HepG2 (cell line): ENCODE measurements around the gene TMCC2. TPM values are rescaled to one million over a fixed set of nuclear protein-coding genes. Genes with fewer than 3 reads are reported as not detected.

ENCODE experiments used
- ATF6 ChIP-seq: sonication (generic); formaldehyde crosslinking; conservative IDR thresholded peaks from 2 replicates; pipeline ENCODE4 v1.4.0; 2020; ENCODE audit warnings: missing genetic modification reagents
- BCL3 ChIP-seq: sonication (generic); formaldehyde crosslinking; IDR thresholded peaks from 2 replicates; pipeline ENCODE4 v1.5.1; 2020; ENCODE audit warnings: mild to moderate bottlenecking, missing genetic modification reagents, moderate library complexity
- CREM ChIP-seq, 2 experiments: sonication (generic) in 1 of 2; formaldehyde crosslinking in 1 of 2; IDR thresholded peaks; 2 replicates each; pipeline versions ENCODE4 v1.4.0 to v1.6.1; 2016 to 2020; ENCODE audit warnings: antibody characterized with exemption in 1 of 2, mild to moderate bottlenecking in 1 of 2, missing genetic modification reagents in 1 of 2
- DNMT1 ChIP-seq: sonication (generic); formaldehyde crosslinking; IDR thresholded peaks from 2 replicates; pipeline ENCODE4 v1.5.1; 2020; ENCODE audit warnings: mild to moderate bottlenecking, missing genetic modification reagents
- ESRRA ChIP-seq: sonication (generic); formaldehyde crosslinking; IDR thresholded peaks from 2 replicates; pipeline ENCODE4 v1.5.1; 2020; ENCODE audit warnings: mild to moderate bottlenecking, low read depth, missing genetic modification reagents
- FOXP1 ChIP-seq, 2 experiments: fragments of 450-650 bp in 1 of 2; IDR thresholded peaks; 2 replicates each; pipeline ENCODE4 v1.6.1; 2017 to 2018; ENCODE audit warnings: antibody characterized with exemption in 1 of 2
- GABPB1 ChIP-seq: IDR thresholded peaks from 2 replicates; pipeline ENCODE4 v1.6.1; 2016; ENCODE audit warnings: mild to moderate bottlenecking, missing genetic modification reagents, moderate library complexity, missing compliant biosample characterization
- HHEX ChIP-seq: IDR thresholded peaks from 2 replicates; pipeline ENCODE4 v1.6.1; 2016; ENCODE audit warnings: control low read depth
- HNRNPUL1 ChIP-seq: fragments of 200-400 bp; formaldehyde crosslinking; IDR thresholded peaks from 2 replicates; pipeline ENCODE4 v1.6.1; 2017; ENCODE audit warnings: low read depth, mild to moderate bottlenecking, low read length, moderate library complexity
- MBD4 ChIP-seq: IDR thresholded peaks from 2 replicates; pipeline ENCODE4 v1.6.1; 2012; ENCODE audit warnings: low read length, inconsistent platforms, borderline replicate concordance
- NKX3-1 ChIP-seq: sonication (generic); formaldehyde crosslinking; IDR thresholded peaks from 2 replicates; pipeline ENCODE4 v1.5.0; 2020; ENCODE audit warnings: missing genetic modification reagents
- RARA ChIP-seq: IDR thresholded peaks from 2 replicates; pipeline ENCODE4 v1.6.1; 2016; ENCODE audit warnings: missing genetic modification reagents, missing compliant biosample characterization
- SAP130 ChIP-seq: IDR thresholded peaks from 2 replicates; pipeline ENCODE4 v1.6.1; 2016; ENCODE audit warnings: low read depth
- TBX3 ChIP-seq: fragments of 450-650 bp; IDR thresholded peaks from 2 replicates; pipeline ENCODE4 v1.6.1; 2017; ENCODE audit warnings: antibody characterized with exemption, mild to moderate bottlenecking, inconsistent platforms, borderline replicate concordance
- ZC3H13 ChIP-seq: sonication (generic); formaldehyde crosslinking; IDR thresholded peaks from 2 replicates; pipeline ENCODE4 v1.8.1; 2023; ENCODE audit warnings: mild to moderate bottlenecking, missing genetic modification reagents, moderate library complexity
- ZNF101 ChIP-seq: sonication (generic); formaldehyde crosslinking; IDR thresholded peaks from 2 replicates; pipeline ENCODE4 v1.4.0; 2020; ENCODE audit warnings: mild to moderate bottlenecking, low read depth, missing genetic modification reagents, borderline replicate concordance
- ZNF275 ChIP-seq: sonication (generic); formaldehyde crosslinking; IDR thresholded peaks from 2 replicates; pipeline ENCODE4 v1.8.0; 2022; ENCODE audit warnings: missing genetic modification reagents, mild to moderate bottlenecking, inconsistent platforms, borderline replicate concordance
- ZNF30 ChIP-seq: sonication (generic); formaldehyde crosslinking; IDR thresholded peaks from 2 replicates; pipeline ENCODE4 v1.5.0; 2020; ENCODE audit warnings: mild to moderate bottlenecking, missing genetic modification reagents
- ZNF776 ChIP-seq: sonication (generic); formaldehyde crosslinking; IDR thresholded peaks from 2 replicates; pipeline ENCODE4 v1.4.0; 2020; ENCODE audit warnings: mild to moderate bottlenecking, missing genetic modification reagents
- ZNF788 ChIP-seq: sonication (generic); formaldehyde crosslinking; IDR thresholded peaks from 2 replicates; pipeline ENCODE4 v1.5.0; 2020; ENCODE audit warnings: mild to moderate bottlenecking, missing genetic modification reagents, borderline replicate concordance
- polyA plus RNA-seq, 8 experiments: library from polyadenylated mRNA; depleted of rRNA in 3 of 8; stranded (reverse) in 7 of 8; unstranded in 1 of 8; fragments of >200 nt; fragmentation: Illumina TruSeq in 4 of 8; extraction: Trizol in 4 of 8; gene quantifications; 2 replicates each; pipeline versions ENCODE4 v1.2.1 to v1.2.3, GENCODE V29; 2011 to 2016; ENCODE audit warnings: low read depth in 4 of 8, missing spikeins in 1 of 8, mixed read lengths in 1 of 8; ENCODE audit not compliant: insufficient read depth in 1 of 8
- total RNA-seq, 5 experiments: library from RNA; depleted of rRNA; stranded (reverse); fragments of >200 nt; fragmentation: Illumina TruSeq; extraction: Trizol; gene quantifications; 2 replicates each; pipeline ENCODE4 v1.2.3, GENCODE V29; 2016; ENCODE audit warnings: low read depth in 1 of 5
- TF ChIP-seq, protein P1 (sequence below): sonication (generic); formaldehyde crosslinking; IDR thresholded peaks from 2 replicates; pipeline ENCODE4 v1.9.0; 2021; ENCODE audit warnings: missing genetic modification reagents, borderline replicate concordance

The TMCC2 gene
- total and polyA plus RNA-seq, 2 of the 13 experiments (the other 11 are each of a cell fraction or from before 2014, with no cell fraction given): 0.12 to 0.24 TPM

GRCh38 chr1:205294175-205294917 is 66.6 kb downstream of the TMCC2 start (continued):
- TF ChIP-seq BCL3 (CRISPR knock-in tag) (no peak), TBX3 (peak; percentile 43; the same call in 1 of the 2 replicates), SAP130 (CRISPR knock-in tag) (peak; percentile 56), CREM (IDR thresholded peaks at IDR 0.05) (peak; percentile 46), CREM (CRISPR knock-in tag; IDR thresholded peaks at IDR 0.05) (no peak), ZNF776 (CRISPR knock-in tag) (no peak), ZNF30 (CRISPR knock-in tag) (no peak), ZNF788 (CRISPR knock-in tag) (peak; percentile 11; the same call in 1 of the 2 replicates), DNMT1 (no peak), ATF6 (CRISPR knock-in tag) (no peak), ESRRA (CRISPR knock-in tag) (peak; percentile 75; the same call in 1 of the 2 replicates), MBD4 (no peak), ZNF101 (CRISPR knock-in tag) (no peak), FOXP1 (IDR thresholded peaks at IDR 0.05) (no peak), FOXP1 (CRISPR knock-in tag; IDR thresholded peaks at IDR 0.05) (no peak), HNRNPUL1 (no peak), RARA (CRISPR knock-in tag) (peak; percentile 78), ZC3H13 (CRISPR knock-in tag) (no peak), HHEX (CRISPR knock-in tag) (no peak), GABPB1 (CRISPR knock-in tag) (0 out of 2 replicates have a peak, but pooled peaks have one; percentile 23), NKX3-1 (no peak), ZNF275 (CRISPR knock-in tag) (no peak)
- TF ChIP-seq, protein P1, sequence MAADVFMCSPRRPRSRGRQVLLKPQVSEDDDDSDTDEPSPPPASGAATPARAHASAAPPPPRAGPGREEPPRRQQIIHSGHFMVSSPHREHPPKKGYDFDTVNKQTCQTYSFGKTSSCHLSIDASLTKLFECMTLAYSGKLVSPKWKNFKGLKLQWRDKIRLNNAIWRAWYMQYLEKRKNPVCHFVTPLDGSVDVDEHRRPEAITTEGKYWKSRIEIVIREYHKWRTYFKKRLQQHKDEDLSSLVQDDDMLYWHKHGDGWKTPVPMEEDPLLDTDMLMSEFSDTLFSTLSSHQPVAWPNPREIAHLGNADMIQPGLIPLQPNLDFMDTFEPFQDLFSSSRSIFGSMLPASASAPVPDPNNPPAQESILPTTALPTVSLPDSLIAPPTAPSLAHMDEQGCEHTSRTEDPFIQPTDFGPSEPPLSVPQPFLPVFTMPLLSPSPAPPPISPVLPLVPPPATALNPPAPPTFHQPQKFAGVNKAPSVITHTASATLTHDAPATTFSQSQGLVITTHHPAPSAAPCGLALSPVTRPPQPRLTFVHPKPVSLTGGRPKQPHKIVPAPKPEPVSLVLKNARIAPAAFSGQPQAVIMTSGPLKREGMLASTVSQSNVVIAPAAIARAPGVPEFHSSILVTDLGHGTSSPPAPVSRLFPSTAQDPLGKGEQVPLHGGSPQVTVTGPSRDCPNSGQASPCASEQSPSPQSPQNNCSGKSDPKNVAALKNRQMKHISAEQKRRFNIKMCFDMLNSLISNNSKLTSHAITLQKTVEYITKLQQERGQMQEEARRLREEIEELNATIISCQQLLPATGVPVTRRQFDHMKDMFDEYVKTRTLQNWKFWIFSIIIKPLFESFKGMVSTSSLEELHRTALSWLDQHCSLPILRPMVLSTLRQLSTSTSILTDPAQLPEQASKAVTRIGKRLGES (CRISPR knock-in tag): no peak
